Endodermal cell (in vitro differentiated cells): ENCODE measurements around the gene MLLT3. TPM values are rescaled to one million over a fixed set of nuclear protein-coding genes. Genes with fewer than 3 reads are reported as not detected.

Experiments used
- DNase-seq: peaks from one replicate; pipeline ENCODE4 v3.0.0-alpha.2; 2017
- H3K27ac ChIP-seq: 2 replicates; pipeline ENCODE4 v1.5.1; 2013; ENCODE audit warnings: mild to moderate bottlenecking, low read depth, low read length, moderate library complexity
- H3K27me3 ChIP-seq: 2 replicates; pipeline ENCODE4 v1.6.1; 2013; ENCODE audit warnings: mild to moderate bottlenecking, low read length, moderate library complexity; ENCODE audit not compliant: insufficient read depth, control insufficient read depth, poor library complexity, severe bottlenecking
- H3K36me3 ChIP-seq: 2 replicates; pipeline ENCODE4 v1.7.0; 2013; ENCODE audit warnings: mild to moderate bottlenecking, low read length, moderate library complexity; ENCODE audit not compliant: control insufficient read depth, insufficient read depth
- H3K4me1 ChIP-seq: one replicate; pipeline ENCODE4 v1.7.0; 2013; ENCODE audit warnings: low read length; ENCODE audit not compliant: control insufficient read depth, insufficient read depth
- H3K4me3 ChIP-seq: 2 replicates; pipeline ENCODE4 v1.5.1; 2013; ENCODE audit warnings: mild to moderate bottlenecking, low read length, moderate library complexity
- H3K9ac ChIP-seq: 2 replicates; pipeline ENCODE4 v1.6.1; 2013; ENCODE audit warnings: mild to moderate bottlenecking, low read length, moderate library complexity; ENCODE audit not compliant: poor library complexity, severe bottlenecking; ENCODE audit errors: extremely low read depth
- H3K9me3 ChIP-seq: 2 replicates; pipeline ENCODE4 v1.6.1; 2013; ENCODE audit warnings: mild to moderate bottlenecking, low read length, moderate library complexity; ENCODE audit not compliant: control insufficient read depth
- H3K27ac Mint-ChIP-seq: 2 replicates; pipeline ENCODE4 v1.8.0; 2020; ENCODE audit warnings: mixed read lengths
- H3K27me3 Mint-ChIP-seq: 2 replicates; pipeline ENCODE4 v1.8.0; 2021; ENCODE audit warnings: mild to moderate bottlenecking, mixed read lengths; ENCODE audit not compliant: insufficient read depth
- H3K36me3 Mint-ChIP-seq: 2 replicates; pipeline ENCODE4 v1.8.0; 2020; ENCODE audit warnings: low read depth, mixed read lengths
- H3K4me1 Mint-ChIP-seq: 2 replicates; pipeline ENCODE4 v1.8.0; 2020; ENCODE audit warnings: mixed read lengths
- H3K4me3 Mint-ChIP-seq: 2 replicates; pipeline ENCODE4 v1.8.0; 2020; ENCODE audit warnings: mild to moderate bottlenecking, moderate library complexity, mixed read lengths
- H3K9me3 Mint-ChIP-seq: 2 replicates; pipeline ENCODE4 v1.8.0; 2020; ENCODE audit warnings: mild to moderate bottlenecking, mixed read lengths
- CTCF ChIP-seq: fragments of 200-600 bp; sonication (generic); conservative IDR thresholded peaks from 2 replicates; pipeline ENCODE4 v1.5.0; 2021; ENCODE audit warnings: antibody characterized with exemption, mild to moderate bottlenecking
- WGBS, 2 experiments: methylation state at CpG; one replicate each; pipeline versions ENCODE4 v1.1.5 to v1.1.7; 2013; ENCODE audit warnings: missing lambda C conversion rate in 2 of 2, mixed read lengths in 1 of 2; ENCODE audit not compliant: insufficient coverage in 1 of 2, insufficient read length in 1 of 2; 5-methylcytosine and 5-hydroxymethylcytosine counted together
- total RNA-seq, 2 donors: library from RNA; stranded (reverse); fragmentation: NEBNext Ultra II Directional in 1 of 2; extraction: Animal tissue kit (Norgen Biotek cat#: 25700) in 1 of 2; gene quantifications; 2 replicates in 1 of 2; 3 replicates in 1 of 2; pipeline ENCODE4 v1.2.1, GENCODE V29; 2021

The MLLT3 gene
- total RNA-seq, 2 donors from 2014 or later, result 5.5 to 12.2 TPM

GRCh38 chr9:20312732-20313131 is 309.6 kb downstream of the MLLT3 start:
- H3K9ac ChIP-seq, result no peak overlapping the region
- TF ChIP-seq CTCF, result no peak
- no peaks in the 10 kb centered on the region for H3K36me3 ChIP-seq
- H3K27ac ChIP-seq, result no peak overlapping the region
- no peak for DNase-seq
- Mint-ChIP-seq H3K36me3 (no peaks in the 10 kb centered on the region), H3K27ac (no peak overlapping the region), H3K27me3 (no peaks in the 10 kb centered on the region), H3K4me3 (no peak overlapping the region), H3K4me1 (peaks cover 16% of the 10 kb centered on the region), H3K9me3 (no peaks in the 10 kb centered on the region)
- H3K4me1 ChIP-seq, result peaks cover 1% of the 10 kb centered on the region
- H3K27me3 ChIP-seq, result no peaks in the 10 kb centered on the region
- no peak overlapping the region for H3K4me3 ChIP-seq
- peaks cover 9% of the 10 kb centered on the region for H3K9me3 ChIP-seq

GRCh38 chr9:20310024-20310423 is 312.3 kb downstream of the MLLT3 start:
- DNase-seq, result peak; percentile 2
- Mint-ChIP-seq H3K36me3 (no peaks in the 10 kb centered on the region), H3K27me3 (no peaks in the 10 kb centered on the region), H3K4me1 (peaks cover 13% of the 10 kb centered on the region), H3K9me3 (no peaks in the 10 kb centered on the region), H3K27ac (no peak overlapping the region), H3K4me3 (no peak overlapping the region)
- Histone ChIP-seq H3K9me3 (no peaks in the 10 kb centered on the region), H3K36me3 (no peaks in the 10 kb centered on the region), H3K4me1 (peaks cover 3% of the 10 kb centered on the region), H3K27ac (no peak overlapping the region), H3K9ac (no peak overlapping the region), H3K27me3 (no peaks in the 10 kb centered on the region), H3K4me3 (no peak overlapping the region)
- no peak for TF ChIP-seq CTCF
- WGBS, 2 experiments, result 98 to 100% methylated on average over 2 of the region's 2 CpGs

GRCh38 chr9:20309124-20309523 is 313.2 kb downstream of the MLLT3 start:
- Mint-ChIP-seq H3K36me3 (no peaks in the 10 kb centered on the region), H3K9me3 (no peaks in the 10 kb centered on the region), H3K4me1 (peaks cover 14% of the 10 kb centered on the region), H3K4me3 (no peak overlapping the region), H3K27ac (no peak overlapping the region), H3K27me3 (no peaks in the 10 kb centered on the region)
- no peaks in the 10 kb centered on the region for H3K9me3 ChIP-seq
- H3K4me1 ChIP-seq, result peaks cover 3% of the 10 kb centered on the region
- H3K9ac ChIP-seq, result no peak overlapping the region
- no peak overlapping the region for H3K27ac ChIP-seq
- H3K36me3 ChIP-seq, result no peaks in the 10 kb centered on the region
- WGBS, 2 experiments, result 90% methylated on average over 4 of the region's 4 CpGs; no CpG with 5 or more reads in 1 of the 2 experiments
- H3K27me3 ChIP-seq, result no peaks in the 10 kb centered on the region
- no peak overlapping the region for H3K4me3 ChIP-seq
- peak; percentile 30 for DNase-seq
- TF ChIP-seq CTCF, result no peak
